GM23338 (cell line): ENCODE measurements around the gene C2orf78. TPM values are rescaled to one million over a fixed set of nuclear protein-coding genes. Genes with fewer than 3 reads are reported as not detected.

ENCODE experiments used
- ATAC-seq: fragments of 200-7000 bp; cut with Tn5 transposase; 3 replicates; pipeline ENCODE4 v1.9.1; 2020
- DNase-seq: peaks from one replicate; pipeline ENCODE4 v3.0.0-alpha.2; 2015; ENCODE audit warnings: low spot score
- H2AFZ ChIP-seq: fragments of 200-600 bp; sonication (generic); 2 replicates; pipeline ENCODE4 v1.8.0; 2016; ENCODE audit warnings: antibody characterized with exemption, mild to moderate bottlenecking, moderate library complexity
- H3F3A ChIP-seq: fragments of 200-600 bp; sonication (generic); replicated peaks from 2 replicates; pipeline ENCODE4 v1.8.0; 2017; ENCODE audit warnings: antibody characterized with exemption, mixed run types, low read depth
- H3K27ac ChIP-seq: fragments of 200-600 bp; sonication (generic); 2 replicates; pipeline ENCODE4 v1.6.1; 2016; ENCODE audit warnings: low read depth
- H3K27me3 ChIP-seq: fragments of 200-600 bp; sonication (generic); 2 replicates; pipeline ENCODE4 v1.8.0; 2016; ENCODE audit warnings: mild to moderate bottlenecking, mixed run types, moderate library complexity; ENCODE audit not compliant: insufficient read depth
- H3K36me3 ChIP-seq: fragments of 200-600 bp; sonication (generic); 2 replicates; pipeline ENCODE4 v1.8.0; 2016; ENCODE audit warnings: mild to moderate bottlenecking; ENCODE audit not compliant: insufficient read depth
- H3K4me1 ChIP-seq: fragments of 200-600 bp; sonication (generic); 2 replicates; pipeline ENCODE4 v1.8.0; 2016; ENCODE audit warnings: mild to moderate bottlenecking, moderate library complexity; ENCODE audit not compliant: insufficient read depth
- H3K4me2 ChIP-seq: fragments of 200-600 bp; sonication (generic); 2 replicates; pipeline ENCODE4 v1.7.1; 2017; ENCODE audit warnings: mixed run types
- H3K4me3 ChIP-seq: fragments of 200-600 bp; sonication (generic); 2 replicates; pipeline ENCODE4 v1.6.1; 2016; ENCODE audit warnings: mixed run types
- H3K79me2 ChIP-seq: fragments of 200-600 bp; sonication (generic); replicated peaks from 2 replicates; pipeline ENCODE4 v1.8.0; 2017; ENCODE audit warnings: mild to moderate bottlenecking; ENCODE audit not compliant: insufficient read depth
- H3K9me2 ChIP-seq: fragments of 200-600 bp; sonication (generic); 2 replicates; pipeline ENCODE4 v1.8.0; 2017; ENCODE audit not compliant: insufficient read depth
- H4K20me1 ChIP-seq: fragments of 200-600 bp; sonication (generic); replicated peaks from 2 replicates; pipeline ENCODE4 v1.8.0; 2017; ENCODE audit warnings: mild to moderate bottlenecking; ENCODE audit not compliant: insufficient read depth
- H3K27ac Mint-ChIP-seq: 2 replicates; pipeline ENCODE4 v1.8.0; 2020; ENCODE audit warnings: inconsistent platforms, mild to moderate bottlenecking, moderate library complexity, mixed read lengths
- H3K27me3 Mint-ChIP-seq: 3 replicates; pipeline ENCODE4 v1.8.0; 2022; ENCODE audit warnings: low read depth, mild to moderate bottlenecking, moderate library complexity, mixed read lengths, inconsistent platforms; ENCODE audit not compliant: insufficient read depth, poor library complexity
- H3K36me3 Mint-ChIP-seq: 3 replicates; pipeline ENCODE4 v1.8.0; 2021; ENCODE audit warnings: low read depth, mild to moderate bottlenecking, inconsistent platforms, moderate library complexity, mixed read lengths
- H3K4me1 Mint-ChIP-seq: 3 replicates; pipeline ENCODE4 v1.8.0; 2020; ENCODE audit warnings: mild to moderate bottlenecking, inconsistent platforms, mixed read lengths
- H3K4me3 Mint-ChIP-seq: 3 replicates; pipeline ENCODE4 v1.8.0; 2021; ENCODE audit warnings: moderate library complexity, mild to moderate bottlenecking, inconsistent platforms, mixed read lengths
- H3K9me3 Mint-ChIP-seq: 3 replicates; pipeline ENCODE4 v1.8.0; 2020; ENCODE audit warnings: moderate library complexity, mild to moderate bottlenecking, inconsistent platforms, mixed read lengths
- CREB1 ChIP-seq: fragments of 250-450 bp; sonication (Bioruptor Pico); IDR thresholded peaks from 2 replicates; pipeline ENCODE4 v1.5.0; 2020; ENCODE audit warnings: low read depth, mild to moderate bottlenecking, moderate library complexity
- CTCF ChIP-seq, 2 experiments: fragments of 200-600 bp in 1 of 2; sonication (generic) in 1 of 2; conservative IDR thresholded peaks; 2 replicates each; pipeline versions ENCODE4 v1.5.1 to v1.6.1; 2016 to 2017; ENCODE audit warnings: antibody characterized with exemption in 2 of 2, low read depth in 2 of 2, mild to moderate bottlenecking in 2 of 2, moderate library complexity in 1 of 2
- EZH2 ChIP-seq: fragments of 200-600 bp; sonication (generic); IDR thresholded peaks from one replicate; pipeline ENCODE4 v1.8.0; 2017; ENCODE audit warnings: antibody characterized with exemption, mild to moderate bottlenecking, low read depth; ENCODE audit not compliant: unreplicated experiment
- EZH2phosphoT487 ChIP-seq: fragments of 200-600 bp; sonication (generic); IDR thresholded peaks from one replicate; pipeline ENCODE4 v1.8.1; 2018; ENCODE audit warnings: antibody characterized with exemption; ENCODE audit not compliant: unreplicated experiment
- JUNB ChIP-seq: IDR thresholded peaks from one replicate; pipeline ENCODE4 v1.6.1; 2016; ENCODE audit warnings: antibody characterized with exemption; ENCODE audit not compliant: unreplicated experiment
- NANOG ChIP-seq: IDR thresholded peaks from 2 replicates; pipeline ENCODE4 v1.6.1; 2016; ENCODE audit warnings: antibody characterized with exemption, borderline replicate concordance
- POLR2AphosphoS5 ChIP-seq: IDR thresholded peaks from 2 replicates; pipeline ENCODE4 v1.6.1; 2016; ENCODE audit warnings: antibody characterized with exemption, low read depth
- REST ChIP-seq: IDR thresholded peaks from one replicate; pipeline ENCODE4 v1.6.1; 2018; ENCODE audit warnings: antibody characterized with exemption; ENCODE audit not compliant: unreplicated experiment
- STAT1 ChIP-seq: IDR thresholded peaks from one replicate; pipeline ENCODE4 v1.6.1; 2016; ENCODE audit warnings: antibody characterized with exemption; ENCODE audit not compliant: unreplicated experiment
- ZNF114 ChIP-seq: fragments of 250-450 bp; sonication (Bioruptor Pico); IDR thresholded peaks from 2 replicates; pipeline ENCODE4 v1.5.0; 2020; ENCODE audit warnings: mild to moderate bottlenecking, moderate library complexity
- ZNF331 ChIP-seq: fragments of 250-450 bp; sonication (Bioruptor Pico); IDR thresholded peaks from 2 replicates; pipeline ENCODE4 v1.5.0; 2020; ENCODE audit warnings: low read depth, mild to moderate bottlenecking, moderate library complexity
- polyA plus RNA-seq: library from polyadenylated mRNA; unstranded; fragments of >200 nt; fragmentation: Nextera tagmentation; extraction: Ambion mirVana; gene quantifications from 2 replicates; pipeline ENCODE4 v1.2.1, GENCODE V29; 2016
- total RNA-seq: library from RNA; depleted of rRNA; stranded (reverse); fragments of >200 nt; shearing (Covaris generic); gene quantifications from 2 replicates; pipeline ENCODE4 v1.2.3, GENCODE V29; 2014
- TF ChIP-seq, protein P1 (sequence below): IDR thresholded peaks from 2 replicates; pipeline ENCODE4 v1.6.1; 2016; ENCODE audit warnings: antibody characterized with exemption
- TF ChIP-seq, protein P2 (sequence below): fragments of 250-450 bp; sonication (Bioruptor Pico); IDR thresholded peaks from 2 replicates; pipeline ENCODE4 v1.5.0; 2020; ENCODE audit warnings: mild to moderate bottlenecking, moderate library complexity

C2orf78 gene
- total and polyA plus RNA-seq, 2 experiments from 2014 or later: 0.14 to 0.18 TPM

GRCh38 chr2:73776869-73777519 lies 7.0 kb upstream of the C2orf78 start:
- Histone ChIP-seq H3K36me3 (peaks cover 32% of the 10 kb centered on the region; the same call in 1 of the 2 replicates), H3K4me2 (no peak overlapping the region), H4K20me1 (no peaks in the 10 kb centered on the region; the same call in none of the 2 replicates), H3K4me1 (no peaks in the 10 kb centered on the region), H3K27ac (no peak overlapping the region), H3K79me2 (peaks cover 17% of the 10 kb centered on the region), H3F3A (no peaks in the 10 kb centered on the region), H3K27me3 (no peaks in the 10 kb centered on the region), H3K4me3 (no peak overlapping the region), H3K9me2 (no peaks in the 10 kb centered on the region), H2AFZ (no peak overlapping the region)
- Mint-ChIP-seq H3K4me3 (no peak overlapping the region), H3K27ac (no peak overlapping the region), H3K27me3 (no peaks in the 10 kb centered on the region), H3K4me1 (0 out of 3 replicates have a peak, but pooled peaks cover 5% of the 10 kb centered on the region), H3K36me3 (peaks cover 47% of the 10 kb centered on the region), H3K9me3 (no peaks in the 10 kb centered on the region)
- no peak for TF ChIP-seq NANOG
- TF ChIP-seq, protein P1, sequence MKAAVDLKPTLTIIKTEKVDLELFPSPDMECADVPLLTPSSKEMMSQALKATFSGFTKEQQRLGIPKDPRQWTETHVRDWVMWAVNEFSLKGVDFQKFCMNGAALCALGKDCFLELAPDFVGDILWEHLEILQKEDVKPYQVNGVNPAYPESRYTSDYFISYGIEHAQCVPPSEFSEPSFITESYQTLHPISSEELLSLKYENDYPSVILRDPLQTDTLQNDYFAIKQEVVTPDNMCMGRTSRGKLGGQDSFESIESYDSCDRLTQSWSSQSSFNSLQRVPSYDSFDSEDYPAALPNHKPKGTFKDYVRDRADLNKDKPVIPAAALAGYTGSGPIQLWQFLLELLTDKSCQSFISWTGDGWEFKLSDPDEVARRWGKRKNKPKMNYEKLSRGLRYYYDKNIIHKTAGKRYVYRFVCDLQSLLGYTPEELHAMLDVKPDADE: no peak
- no peak for TF ChIP-seq ZNF114 (CRISPR knock-in tag)
- TF ChIP-seq CTCF (conservative IDR thresholded peaks at IDR 0.05; ENCODE audit: low read depth in 2 of 2): no peak
- TF ChIP-seq CREB1 (CRISPR knock-in tag): no peak
- TF ChIP-seq JUNB: no peak
- TF ChIP-seq, protein P2, sequence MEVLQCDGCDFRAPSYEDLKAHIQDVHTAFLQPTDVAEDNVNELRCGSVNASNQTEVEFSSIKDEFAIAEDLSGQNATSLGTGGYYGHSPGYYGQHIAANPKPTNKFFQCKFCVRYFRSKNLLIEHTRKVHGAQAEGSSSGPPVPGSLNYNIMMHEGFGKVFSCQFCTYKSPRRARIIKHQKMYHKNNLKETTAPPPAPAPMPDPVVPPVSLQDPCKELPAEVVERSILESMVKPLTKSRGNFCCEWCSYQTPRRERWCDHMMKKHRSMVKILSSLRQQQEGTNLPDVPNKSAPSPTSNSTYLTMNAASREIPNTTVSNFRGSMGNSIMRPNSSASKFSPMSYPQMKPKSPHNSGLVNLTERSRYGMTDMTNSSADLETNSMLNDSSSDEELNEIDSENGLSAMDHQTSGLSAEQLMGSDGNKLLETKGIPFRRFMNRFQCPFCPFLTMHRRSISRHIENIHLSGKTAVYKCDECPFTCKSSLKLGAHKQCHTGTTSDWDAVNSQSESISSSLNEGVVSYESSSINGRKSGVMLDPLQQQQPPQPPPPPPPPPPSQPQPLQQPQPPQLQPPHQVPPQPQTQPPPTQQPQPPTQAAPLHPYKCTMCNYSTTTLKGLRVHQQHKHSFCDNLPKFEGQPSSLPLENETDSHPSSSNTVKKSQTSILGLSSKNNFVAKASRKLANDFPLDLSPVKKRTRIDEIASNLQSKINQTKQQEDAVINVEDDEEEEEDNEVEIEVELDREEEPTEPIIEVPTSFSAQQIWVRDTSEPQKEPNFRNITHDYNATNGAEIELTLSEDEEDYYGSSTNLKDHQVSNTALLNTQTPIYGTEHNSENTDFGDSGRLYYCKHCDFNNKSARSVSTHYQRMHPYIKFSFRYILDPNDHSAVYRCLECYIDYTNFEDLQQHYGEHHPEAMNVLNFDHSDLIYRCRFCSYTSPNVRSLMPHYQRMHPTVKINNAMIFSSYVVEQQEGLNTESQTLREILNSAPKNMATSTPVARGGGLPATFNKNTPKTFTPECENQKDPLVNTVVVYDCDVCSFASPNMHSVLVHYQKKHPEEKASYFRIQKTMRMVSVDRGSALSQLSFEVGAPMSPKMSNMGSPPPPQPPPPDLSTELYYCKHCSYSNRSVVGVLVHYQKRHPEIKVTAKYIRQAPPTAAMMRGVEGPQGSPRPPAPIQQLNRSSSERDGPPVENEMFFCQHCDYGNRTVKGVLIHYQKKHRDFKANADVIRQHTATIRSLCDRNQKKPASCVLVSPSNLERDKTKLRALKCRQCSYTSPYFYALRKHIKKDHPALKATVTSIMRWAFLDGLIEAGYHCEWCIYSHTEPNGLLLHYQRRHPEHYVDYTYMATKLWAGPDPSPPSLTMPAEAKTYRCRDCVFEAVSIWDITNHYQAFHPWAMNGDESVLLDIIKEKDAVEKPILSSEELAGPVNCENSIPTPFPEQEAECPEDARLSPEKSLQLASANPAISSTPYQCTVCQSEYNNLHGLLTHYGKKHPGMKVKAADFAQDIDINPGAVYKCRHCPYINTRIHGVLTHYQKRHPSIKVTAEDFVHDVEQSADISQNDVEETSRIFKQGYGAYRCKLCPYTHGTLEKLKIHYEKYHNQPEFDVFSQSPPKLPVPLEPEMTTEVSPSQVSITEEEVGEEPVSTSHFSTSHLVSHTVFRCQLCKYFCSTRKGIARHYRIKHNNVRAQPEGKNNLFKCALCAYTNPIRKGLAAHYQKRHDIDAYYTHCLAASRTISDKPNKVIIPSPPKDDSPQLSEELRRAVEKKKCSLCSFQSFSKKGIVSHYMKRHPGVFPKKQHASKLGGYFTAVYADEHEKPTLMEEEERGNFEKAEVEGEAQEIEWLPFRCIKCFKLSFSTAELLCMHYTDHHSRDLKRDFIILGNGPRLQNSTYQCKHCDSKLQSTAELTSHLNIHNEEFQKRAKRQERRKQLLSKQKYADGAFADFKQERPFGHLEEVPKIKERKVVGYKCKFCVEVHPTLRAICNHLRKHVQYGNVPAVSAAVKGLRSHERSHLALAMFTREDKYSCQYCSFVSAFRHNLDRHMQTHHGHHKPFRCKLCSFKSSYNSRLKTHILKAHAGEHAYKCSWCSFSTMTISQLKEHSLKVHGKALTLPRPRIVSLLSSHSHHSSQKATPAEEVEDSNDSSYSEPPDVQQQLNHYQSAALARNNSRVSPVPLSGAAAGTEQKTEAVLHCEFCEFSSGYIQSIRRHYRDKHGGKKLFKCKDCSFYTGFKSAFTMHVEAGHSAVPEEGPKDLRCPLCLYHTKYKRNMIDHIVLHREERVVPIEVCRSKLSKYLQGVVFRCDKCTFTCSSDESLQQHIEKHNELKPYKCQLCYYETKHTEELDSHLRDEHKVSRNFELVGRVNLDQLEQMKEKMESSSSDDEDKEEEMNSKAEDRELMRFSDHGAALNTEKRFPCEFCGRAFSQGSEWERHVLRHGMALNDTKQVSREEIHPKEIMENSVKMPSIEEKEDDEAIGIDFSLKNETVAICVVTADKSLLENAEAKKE (CRISPR knock-in tag): no peak
- no peak for TF ChIP-seq EZH2phosphoT487
- TF ChIP-seq EZH2: no peak
- no peak for TF ChIP-seq STAT1
- no peak for TF ChIP-seq POLR2AphosphoS5
- TF ChIP-seq ZNF331: no peak
- TF ChIP-seq REST: no peak
- ATAC-seq (no peak), DNase-seq (no peak)
